Measurements from ENCODE around the gene YEATS2.

GRCh38 chr3:183779896-183780465 lies 82.4 kb downstream of the YEATS2 start:
- TF ChIP-seq CTCF (IDR thresholded peaks at IDR 0.05) (no peak), POLR2A (IDR thresholded peaks at IDR 0.05) (no peak)

Data from right lobe of liver (tissue), 4 donors.